ENCODE measurements around the gene RUNX1.

RUNX1 gene

DNA sequence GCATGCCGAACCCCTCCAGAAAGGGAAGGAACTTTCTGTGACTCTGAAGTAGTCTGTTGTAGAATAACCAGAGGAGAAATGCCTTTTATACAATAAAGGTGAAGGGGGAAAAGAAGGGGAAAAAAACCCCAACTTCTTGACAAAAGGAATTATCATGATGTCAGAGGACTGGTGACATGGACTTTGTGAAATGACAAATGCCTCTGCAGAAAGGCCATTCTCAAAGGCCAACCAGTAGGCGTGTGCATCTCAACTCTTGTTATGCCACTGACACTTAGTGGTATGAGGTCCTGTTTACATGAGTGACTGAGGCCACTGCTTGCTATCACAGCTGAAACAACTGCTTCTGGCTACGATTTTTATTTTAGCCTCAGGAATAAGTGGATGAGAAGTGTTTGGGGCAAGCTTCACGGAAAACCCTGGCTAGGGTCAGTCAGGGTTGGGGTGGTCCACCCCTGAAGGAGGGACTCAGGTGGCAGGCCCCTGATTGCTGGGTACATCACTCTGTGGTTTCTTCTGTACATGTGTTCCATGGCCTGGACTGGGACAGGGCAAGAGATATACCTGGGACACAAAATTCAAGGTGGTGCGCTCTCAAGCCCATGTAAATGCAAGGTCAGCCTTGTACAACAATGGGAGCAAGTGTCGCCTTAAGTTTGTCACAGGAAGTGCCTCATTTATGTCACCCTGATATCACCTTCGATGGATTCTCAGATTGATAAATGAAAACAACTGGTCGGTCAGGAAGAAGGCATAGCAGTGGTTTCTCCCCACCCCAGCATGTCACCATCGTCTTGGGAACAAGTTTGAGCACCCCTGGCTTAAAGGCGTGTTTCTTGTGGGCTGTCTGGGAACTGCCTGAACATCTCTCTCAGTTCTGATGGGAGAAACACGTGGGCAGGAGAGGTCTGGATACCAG, 12.4 kb downstream of the RUNX1 start:
- no peak for DNase-seq

DNA sequence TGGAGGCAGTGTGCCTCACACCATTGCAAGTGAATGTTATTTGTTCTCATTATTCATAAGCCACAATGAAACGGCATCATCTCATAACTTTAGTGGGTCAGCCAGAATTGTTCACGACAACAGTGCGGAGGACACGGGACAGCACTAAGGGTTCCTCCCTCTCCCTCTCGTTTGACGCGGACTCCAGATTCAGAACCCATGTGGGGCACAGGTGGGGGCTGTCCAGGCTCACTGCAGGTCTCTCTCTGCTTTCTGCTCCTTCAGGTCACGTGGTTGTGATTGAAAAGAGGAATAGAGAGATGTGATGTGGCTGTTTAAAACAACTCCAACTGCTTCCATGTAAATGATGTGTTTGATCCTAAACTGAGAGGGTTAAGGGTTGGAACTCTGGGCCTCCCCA, 13.5 kb downstream of the RUNX1 start:
- DNase-seq, result no peak

DNA sequence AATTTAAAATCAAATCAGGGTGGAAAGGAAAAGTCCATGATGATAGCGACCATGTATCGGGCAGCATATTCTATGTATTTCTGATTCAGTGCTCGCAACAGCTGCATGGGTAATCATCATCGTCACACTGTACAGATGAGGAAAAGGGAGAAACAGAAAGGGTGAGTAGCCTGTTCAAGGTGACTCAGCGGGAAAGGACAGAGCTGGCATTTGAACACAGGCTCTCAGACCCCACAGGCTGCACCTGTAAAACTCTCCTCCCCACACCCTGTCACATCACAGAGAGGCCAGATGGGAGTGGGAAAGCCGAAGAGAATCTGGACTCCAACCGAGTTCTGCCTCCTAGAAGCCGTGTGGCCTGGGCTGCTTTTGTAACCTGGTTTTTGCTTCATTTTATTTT, 14.0 kb downstream of the RUNX1 start:
- DNase-seq, result no peak

DNA sequence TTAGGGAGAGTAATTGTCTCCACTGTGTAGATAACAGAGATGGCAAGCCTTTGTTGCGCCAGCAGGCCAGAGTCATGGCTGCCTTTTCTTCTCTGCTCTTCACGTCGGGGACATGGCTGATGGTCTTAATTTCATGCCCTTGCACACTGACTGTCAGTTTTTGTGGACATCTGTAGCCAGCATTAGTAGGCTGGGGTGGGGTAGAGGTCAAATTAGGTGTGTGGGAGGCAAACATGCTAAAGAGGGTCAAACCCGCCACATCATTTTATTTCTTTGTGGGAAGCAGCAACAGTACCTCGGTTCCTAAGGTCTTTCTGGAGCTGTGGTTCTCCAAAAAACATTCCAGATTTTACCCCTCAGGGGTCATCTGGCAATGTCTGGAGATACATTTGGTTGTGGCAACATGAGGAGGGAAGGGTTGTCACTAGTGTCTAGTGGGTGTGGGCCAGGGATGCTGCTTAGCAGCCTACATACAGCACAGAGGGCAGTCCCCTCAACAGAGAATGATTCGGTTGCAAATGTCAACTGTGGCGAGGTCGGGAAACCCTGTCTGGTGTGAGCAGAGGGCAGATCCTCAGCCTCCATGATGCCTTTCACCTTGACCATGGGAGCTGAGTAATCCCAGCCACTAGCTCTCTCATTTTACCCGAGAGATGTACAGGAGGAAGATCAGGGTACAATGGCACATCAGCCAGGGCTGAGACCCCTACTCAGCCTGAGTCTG, 14.7 kb downstream of the RUNX1 start:
- DNase-seq, result no peak

DNA sequence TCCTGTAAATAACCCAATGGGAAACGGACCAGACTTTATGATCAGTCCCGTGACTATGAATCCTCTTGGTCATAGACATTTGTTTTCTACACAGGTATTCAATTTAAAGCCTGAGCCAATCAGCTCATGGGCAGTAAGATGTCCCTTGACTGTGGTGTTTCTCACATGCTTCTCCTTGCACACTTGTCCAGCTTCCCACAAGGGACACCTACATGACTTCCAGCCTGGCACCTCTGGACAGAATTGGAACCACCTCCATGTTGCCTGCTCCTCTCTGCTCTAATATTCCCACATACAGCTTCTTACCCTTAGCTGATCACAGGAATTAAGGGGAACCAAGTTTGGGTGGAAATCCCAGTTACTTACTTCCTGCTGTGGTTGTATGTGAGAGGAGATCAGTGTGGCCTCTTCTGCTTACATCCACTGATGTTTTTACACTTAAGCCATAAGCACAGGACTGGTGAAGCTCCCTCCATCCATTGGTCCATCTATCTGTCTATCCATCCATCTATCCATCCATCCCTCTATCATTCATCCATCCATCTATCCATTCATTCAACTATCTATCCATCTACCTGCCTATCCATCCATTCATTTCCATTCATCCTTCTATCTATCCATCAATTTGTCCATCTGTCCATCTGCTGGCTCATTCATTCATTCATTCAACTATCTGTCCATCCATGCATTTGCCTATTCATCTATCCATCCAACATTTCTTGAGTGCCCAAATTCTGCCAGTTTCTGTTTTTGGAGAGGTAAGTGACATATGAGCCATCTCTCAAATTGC, 16.4 kb downstream of the RUNX1 start:
- no peak for DNase-seq

DNA sequence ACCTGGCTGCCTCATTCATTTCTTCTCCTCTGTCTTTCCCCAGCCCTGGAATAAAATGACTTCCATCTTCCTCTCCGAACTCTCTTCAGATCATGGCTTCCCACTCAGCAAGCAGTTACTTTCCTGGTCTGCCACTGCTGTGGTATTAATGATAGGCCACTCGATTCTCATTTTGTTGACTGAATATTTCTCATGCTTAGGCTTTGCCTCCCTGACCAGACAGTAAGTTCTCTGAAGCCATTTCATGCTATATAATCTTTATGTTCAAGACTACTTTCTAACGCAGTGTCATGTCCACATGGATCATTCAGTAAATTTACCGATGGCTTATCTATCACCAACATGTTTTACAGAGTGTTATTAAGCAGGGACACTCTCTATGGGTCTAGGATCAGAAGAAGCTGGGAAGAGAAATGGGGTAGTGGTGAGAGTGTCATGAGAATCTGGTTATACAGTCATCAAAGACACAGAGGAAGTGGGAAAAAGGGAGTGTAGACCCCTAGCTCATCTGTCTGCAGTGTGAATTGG, 20.6 kb downstream of the RUNX1 start:
- no peak for DNase-seq

DNA sequence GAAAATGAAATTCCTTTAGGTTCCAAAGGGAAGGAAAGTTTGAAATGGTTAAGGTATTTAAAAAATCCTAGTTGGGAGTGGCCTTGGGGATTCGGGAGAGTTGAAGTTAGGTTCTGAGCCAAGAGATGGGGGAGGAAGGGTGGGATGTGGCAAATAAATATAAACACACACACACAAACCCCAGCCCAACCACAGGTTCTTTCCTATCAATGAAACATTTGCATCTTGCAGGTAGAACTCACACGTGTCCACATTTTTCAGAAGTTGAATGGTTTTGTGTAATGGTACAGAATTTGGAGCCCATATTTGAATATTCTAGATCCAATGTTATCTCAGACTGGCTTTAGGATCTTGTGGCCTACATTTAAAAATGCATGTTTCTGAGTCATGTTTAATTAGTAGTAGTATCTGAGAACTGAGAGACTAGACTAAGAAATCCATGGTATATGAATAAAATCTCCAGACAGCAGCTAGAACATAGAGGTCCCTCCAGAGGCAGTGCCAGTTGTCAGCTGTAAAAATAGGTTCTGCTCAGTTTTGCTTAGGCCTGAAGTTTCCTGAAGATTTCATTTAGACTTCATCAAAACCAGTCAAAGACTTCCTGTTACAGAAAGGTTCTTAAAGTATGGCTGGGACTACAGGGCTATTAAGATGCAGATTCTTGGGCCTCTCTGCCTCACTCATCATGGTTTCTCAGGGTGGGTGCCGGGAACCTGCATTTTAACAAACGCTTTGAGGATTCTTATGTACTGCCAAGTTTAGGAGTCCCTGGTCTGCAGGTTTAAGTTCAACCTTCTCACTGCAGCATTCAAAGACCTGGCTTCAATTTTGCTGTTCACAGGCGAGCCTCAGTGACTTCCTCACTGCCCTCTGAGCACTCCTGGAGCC, 21.3 kb downstream of the RUNX1 start:
- no peak for DNase-seq

DNA sequence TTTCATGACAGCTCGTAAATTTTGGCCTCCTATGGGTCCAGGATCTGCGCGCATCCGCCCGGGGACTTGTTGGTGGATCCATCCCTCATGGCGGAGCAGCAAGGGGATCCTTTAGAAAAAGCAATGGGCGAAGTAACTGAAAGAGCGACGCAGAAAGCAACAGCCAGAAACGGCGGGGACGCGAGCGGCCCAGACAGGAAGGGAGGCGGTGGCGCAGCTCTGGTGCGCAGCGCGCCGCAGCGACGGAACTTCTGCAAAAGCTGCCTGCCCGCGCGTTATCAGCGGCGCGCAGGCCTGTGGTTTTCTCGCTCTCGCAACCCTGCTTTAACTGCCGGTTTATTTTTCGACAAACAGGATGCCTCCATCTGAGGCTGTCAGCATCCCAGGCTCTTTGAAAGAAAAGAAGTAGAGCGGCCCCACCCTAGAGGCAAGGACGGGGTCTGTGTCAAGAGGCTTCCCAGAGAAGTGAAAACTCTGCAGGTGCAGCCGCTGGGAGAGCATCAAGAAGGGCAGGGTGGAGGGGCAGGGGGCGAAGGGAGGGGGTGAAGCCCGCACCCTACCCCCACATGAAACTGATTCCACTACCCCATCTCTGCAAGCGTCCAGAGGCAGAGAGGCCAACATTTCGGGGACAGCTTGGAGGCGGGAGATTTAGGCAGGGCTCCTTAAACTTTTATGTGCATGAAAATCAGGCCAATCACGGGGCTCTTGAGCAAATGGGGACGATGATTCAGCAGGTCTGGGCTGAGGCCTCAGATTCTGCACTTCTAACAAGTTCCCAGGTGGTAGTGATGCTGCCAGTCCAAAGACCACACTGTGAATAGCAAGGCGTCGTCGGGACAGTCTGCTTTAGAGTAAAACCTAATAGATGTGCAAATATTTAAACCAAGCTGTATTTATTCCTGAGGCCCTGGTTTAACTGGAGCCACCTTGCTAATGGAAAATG, 22.2 kb downstream of the RUNX1 start:
- DNase-seq, result peak in 21 of 51 donors; percentile 1 to 39 (median 14)

DNA sequence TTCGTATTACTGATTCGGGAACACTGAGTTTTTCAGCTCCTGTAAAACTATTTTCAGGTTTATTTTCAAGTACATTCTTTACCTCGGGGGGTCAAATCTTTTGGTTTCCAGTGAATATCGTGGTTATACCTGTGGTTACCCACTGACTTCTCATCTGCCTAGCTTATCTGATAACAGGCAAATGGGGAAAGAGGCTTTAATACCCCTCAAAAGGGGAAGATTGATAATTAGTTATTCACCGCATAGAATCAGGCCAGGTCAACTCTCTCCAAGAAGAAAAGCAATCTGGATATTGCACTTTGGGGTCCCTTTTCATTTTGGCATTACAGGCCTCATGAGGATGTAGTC, 23.0 kb downstream of the RUNX1 start:
- no peak for DNase-seq

DNA sequence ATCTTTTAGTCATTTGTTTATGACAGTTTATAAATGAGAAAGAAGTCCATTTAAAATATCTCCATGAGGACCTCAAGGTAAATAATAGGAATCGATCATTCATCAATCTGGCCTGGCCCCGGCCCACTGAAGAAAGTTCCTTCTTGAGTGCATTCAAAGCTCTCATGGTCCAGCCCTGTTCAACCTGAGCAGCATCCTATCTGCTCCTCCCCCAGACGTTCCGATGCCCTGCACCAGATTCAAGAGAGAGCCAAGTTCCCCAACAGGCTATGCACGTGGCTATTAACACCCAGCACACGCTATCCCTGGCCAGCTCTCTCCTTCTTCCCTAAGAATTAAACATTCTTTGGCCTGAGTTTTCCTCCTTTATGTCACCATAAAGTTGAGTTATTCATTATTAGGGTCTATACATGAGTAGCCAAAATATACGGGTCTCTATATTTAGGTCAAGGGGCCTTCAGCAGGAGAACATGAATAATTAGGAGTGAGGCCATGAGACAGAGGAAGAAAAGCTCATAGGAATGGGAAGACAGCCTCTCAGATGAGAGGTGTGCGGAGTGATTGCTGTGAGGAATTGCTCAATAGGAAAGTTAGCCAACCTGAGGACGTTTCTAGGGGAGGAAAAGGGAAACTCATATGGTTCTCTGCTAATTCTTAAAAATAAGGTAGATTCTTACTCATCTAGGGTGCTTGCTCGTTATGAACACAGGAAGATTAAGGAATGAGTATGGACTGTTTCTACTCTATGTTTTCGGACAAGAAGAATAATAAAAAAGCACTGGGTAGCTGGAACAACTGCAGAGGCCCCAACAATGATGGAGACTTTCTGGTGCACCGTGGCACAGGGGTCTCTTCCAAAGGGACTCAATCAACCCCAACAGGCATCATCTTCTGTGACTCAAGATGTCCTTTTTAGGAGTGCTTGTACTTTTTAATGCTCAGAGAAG, 23.6 kb downstream of the RUNX1 start:
- no peak for DNase-seq

DNA sequence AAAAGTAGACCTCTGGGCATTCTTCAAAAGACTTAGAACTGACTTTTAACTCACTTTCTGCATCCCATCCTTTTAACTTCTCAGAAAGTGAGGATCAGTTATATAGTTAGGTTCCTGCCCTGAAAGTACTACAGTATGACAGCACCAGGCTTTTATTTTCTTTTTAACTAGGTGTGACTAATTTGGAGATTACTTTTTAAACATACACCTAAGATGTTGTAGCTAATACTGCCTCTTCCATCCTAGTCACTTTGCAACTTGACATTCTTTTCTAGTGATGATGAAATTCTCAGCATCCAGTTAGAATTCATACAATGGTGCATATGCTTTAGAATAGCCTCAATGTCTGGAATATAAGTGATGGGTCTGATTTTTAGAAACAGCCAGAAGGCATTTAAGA, 24.6 kb downstream of the RUNX1 start:
- no peak for DNase-seq

DNA sequence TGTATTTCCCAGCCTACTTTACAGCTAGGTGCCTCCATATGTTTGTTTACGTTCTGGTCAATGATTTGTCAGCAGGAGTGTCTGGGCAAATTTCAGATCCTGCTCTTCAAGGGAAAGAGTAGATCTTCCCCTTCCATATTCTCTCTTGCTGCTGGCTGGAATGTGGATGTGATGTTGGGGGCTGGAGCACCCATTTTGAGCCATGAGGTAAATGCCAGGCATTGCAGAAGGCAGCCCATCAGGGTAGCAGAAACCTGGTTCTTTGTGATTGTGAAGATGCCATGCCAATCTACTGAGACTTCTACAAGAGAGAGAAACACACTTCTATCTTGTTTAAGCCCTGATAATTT, 25.1 kb downstream of the RUNX1 start:
- no peak for DNase-seq

DNA sequence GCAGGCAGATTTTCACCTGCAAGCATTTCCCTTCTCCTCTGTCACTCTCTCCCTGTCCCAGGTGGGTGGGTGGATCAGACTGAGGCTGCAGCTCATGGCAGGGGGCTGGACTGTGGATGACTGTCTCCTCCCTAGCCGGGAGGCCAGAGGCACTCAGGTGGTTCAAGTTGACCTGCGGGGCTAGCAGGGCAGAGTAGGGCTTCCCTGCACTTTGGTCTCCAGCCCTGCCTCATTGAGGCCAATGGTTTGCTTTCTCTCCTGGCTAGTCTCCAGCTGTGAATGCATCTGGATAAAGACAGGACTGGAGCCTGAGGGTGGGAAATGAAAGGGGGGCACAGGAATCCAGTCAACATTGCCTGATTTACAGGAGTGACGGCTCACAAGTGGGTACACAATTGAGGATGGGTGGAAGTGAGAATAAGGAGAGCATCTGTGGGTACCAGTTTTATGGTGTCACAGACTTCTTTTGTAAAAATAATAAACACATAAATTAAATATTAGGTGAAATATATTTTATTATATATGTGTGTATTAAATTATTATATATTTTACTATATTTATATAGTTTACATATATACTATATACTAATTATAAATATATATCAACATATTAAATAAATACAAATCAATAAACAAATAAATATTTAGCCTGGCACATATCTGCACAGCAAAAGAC, 25.6 kb downstream of the RUNX1 start:
- DNase-seq, result no peak

DNA sequence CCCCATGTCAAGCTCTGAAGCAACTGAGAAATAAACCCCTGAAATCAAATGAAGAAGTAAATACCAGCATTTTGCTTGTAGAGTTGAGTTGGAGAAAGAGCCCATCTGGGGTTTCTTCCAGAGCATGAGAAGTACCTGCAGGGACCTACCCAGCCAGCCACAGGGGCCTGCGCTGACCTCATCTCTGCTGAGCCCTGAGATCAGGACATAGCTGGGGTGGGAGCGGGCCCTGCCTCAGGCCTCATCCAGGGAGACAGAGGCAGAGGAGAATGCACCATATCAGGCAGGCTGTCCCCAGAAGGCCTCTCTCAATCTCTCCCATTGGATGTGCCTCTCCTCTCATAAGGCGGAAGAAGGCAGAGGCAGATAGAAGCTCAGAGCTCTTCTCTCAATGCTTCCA, 27.6 kb downstream of the RUNX1 start:
- no peak for DNase-seq

DNA sequence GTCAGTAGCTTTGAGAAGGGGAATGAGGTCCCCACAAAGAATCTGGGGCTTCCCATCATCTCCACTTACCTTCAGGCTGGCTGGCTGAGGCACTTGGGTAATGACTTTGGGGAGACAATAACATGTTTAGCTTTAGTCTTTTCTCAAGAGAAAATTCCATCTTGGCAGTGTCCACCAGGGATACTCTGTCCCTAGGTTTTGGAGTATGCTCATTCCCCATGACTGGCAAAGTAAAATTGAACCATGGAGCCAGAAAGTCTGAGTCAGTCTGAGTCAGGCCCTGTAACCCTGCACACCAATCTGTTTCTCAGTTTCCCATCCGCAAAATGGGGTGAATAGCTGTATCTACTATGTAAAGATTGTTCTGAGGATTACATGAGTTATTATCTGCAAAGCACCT, 28.2 kb downstream of the RUNX1 start:
- no peak for DNase-seq

DNA sequence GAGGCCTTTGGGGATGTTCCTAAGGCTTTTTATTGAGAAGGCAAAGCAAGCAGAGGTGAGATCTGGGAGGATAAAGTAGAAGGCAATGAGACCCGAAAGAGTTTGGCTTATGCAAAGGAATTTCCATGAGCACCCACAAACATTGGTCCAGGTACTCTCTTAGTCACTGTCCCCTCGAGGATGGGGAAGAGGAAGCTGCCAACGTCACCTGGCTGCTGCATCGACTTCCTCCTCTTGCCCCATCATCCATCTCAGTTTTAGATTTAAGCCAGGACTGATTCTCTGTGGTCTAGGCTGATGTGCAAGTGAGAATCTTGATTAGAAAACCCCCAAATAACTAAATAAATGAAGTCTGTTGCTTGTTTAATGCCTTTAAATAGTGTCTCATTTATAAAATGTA, 28.7 kb downstream of the RUNX1 start:
- DNase-seq, result no peak

DNA sequence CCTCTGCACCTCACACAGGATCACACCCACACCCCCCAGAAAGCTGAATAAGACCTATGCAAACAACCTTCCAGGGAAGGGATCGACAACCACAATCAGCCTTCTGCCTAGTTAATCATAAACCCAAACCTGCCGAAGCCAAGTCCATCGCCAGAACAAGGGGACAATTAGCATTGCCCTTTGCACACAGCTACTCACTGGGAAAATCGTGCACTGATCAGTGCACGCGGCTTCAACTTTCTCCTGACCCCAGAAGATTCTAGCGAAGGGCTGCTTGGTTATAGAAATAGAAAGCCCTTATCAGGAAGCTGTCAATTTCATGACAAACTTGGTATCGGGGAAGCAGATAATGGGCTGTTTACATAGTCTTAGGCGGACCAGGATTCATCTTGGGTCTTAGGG, 29.5 kb downstream of the RUNX1 start:
- DNase-seq, result no peak

DNA sequence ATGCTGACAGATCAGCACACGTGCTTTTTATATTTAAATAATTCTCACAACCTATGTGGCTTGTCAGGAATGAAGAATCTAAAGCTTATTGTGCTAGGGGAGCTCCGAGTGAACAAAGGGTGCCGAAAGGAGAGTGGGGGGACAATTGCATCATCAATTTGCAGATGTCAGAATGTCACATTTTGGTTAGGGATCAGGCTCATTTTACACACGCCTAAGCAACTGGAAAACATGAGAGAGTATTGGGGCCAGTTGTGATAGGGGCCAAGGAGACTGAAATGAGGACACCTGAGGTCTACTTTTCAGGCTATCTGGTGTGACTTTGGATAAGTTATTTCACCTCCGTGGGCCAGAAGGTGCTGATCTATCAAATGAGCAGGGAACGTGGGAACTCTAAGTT, 31.8 kb downstream of the RUNX1 start:
- DNase-seq, result no peak
